ENCODE data around the gene XAF1.
A peak's percentile ranks its signal among the peaks of the same experiment; 100 is the strongest.
"Not testable (repeated sequence)": the region's sequence is repeated elsewhere in the genome, so short reads cannot be mapped to it uniquely, and the experiment has no call there.

XAF1 gene

DNA sequence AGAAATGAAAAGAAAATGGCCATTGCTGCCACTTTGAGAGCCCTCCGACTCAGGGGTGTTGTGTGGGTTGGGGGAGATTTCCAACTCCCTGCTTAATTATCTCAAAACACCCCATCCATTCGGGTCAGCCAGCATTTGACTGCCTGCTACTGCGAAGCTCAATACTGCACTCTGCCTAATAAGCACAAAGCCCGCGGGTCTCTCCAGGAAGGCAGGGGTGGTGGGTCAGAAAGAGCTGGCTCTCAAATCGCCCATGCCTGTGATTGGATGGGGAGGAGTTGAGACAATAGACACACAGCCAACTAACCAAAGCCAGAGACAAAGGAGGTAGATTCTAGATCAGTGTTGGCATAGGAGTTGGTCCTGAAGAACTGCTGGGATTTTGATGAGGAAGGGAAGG is 2.3 kb upstream of the XAF1 start:
- no peak for DNase-seq (ENCODE audit: low read depth, low spot score)

- DNase-seq (ENCODE audit: low read depth, low spot score) = peak; percentile 25
Measured at GRCh38 chr17:6755281-6755680, 565 bp upstream of the XAF1 start.

DNA sequence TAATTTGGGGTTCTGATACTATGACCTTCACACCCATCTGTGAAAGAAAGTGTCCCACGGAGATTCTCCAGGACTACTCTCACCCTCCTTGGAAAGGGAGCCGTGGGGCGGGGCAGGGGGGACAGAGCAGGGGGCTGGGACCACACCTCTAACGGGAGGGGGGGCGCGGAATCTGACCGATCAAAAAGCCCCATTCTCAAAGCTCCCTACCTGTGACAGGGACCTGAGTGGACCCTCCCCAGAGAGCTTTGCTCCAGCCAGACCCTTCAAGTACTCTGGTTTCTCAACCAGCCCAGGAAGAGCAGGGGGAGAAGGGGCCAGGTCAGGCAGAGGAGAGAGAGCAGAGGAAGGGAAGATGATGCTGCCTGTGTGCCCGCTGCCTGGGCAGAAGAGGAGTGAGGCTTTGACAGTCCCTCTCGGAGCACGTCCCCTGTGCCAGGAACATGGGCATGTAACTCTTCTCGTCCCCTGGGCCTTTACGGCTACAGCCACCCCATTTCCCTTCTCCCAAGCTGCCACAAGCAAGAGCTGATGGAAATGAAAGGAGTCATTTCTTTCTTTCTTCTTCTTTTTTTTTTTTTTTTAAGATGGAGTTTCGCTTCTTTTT is 682 bp downstream of the XAF1 start:
- DNase-seq (ENCODE audit: low read depth, low spot score) = no peak

- DNase-seq (ENCODE audit: low read depth, low spot score) = no peak
Measured at GRCh38 chr17:6757747-6758146, 1.9 kb downstream of the XAF1 start.

- DNase-seq (ENCODE audit: low read depth, low spot score) = no peak
Measured at GRCh38 chr17:6761779-6762178, 5.9 kb downstream of the XAF1 start.

GRCh38 chr17:6768447-6768846 is 12.6 kb downstream of the XAF1 start:
- DNase-seq (ENCODE audit: low read depth, low spot score) = no peak

DNA sequence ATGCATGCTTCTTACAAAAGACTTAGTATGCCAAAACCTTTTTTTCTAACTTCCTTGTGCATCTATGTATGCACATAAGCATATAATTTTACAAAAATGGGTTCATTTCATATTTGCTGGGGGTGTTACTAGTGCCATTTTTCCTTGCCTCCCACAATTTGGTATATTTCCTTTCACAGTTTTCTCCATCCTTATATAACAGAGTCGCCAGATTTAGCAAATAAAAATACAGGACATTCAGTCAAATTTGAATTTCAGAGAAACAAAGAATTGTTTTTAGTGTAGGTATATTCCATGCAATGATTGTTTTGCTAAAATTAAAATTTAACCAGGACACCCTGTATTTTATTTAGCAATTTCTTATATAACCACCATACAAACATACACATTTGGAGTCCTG is 16.2 kb downstream of the XAF1 start:
- no peak for DNase-seq (ENCODE audit: low read depth, low spot score)

- DNase-seq (ENCODE audit: low read depth, low spot score) = not testable (repeated sequence)
Measured at GRCh38 chr17:6774906-6775305, 19.1 kb downstream of the XAF1 start.

DNA sequence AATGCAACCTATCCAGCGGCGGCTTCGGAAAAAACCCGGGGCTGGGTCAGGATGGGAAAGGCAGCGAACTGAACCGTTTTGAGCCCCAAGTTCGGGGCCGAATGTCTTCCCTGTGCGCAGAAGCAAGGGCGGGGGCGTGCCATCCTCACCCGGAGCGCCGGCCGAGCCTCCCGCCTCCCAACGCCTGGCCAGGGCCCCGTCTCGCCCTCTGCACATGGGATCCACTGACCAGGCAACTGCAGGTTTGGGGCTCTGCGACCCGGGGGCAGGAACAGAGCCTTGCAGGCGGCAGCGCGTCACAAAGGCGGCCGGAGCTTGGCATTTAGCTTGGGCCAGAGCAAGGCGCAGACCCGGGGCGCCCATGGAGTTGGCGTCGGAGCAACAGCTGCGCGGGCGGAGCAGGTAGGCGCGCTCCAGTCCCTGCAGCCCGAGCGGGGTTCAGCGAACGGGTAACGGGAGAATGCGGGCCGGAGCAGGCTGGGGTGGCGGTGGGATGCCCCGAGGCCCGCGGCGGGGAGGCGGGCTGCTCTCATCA is 20.1 kb downstream of the XAF1 start, which contains the start of gene FBXO39:
TSS of gene FBXO39 (plus strand) at position 345 of the 535 bp plus-strand sequence. CDS start 3,654 bp downstream, outside the sequence.
- peak; percentile 15 for DNase-seq (ENCODE audit: low read depth, low spot score)

DNA sequence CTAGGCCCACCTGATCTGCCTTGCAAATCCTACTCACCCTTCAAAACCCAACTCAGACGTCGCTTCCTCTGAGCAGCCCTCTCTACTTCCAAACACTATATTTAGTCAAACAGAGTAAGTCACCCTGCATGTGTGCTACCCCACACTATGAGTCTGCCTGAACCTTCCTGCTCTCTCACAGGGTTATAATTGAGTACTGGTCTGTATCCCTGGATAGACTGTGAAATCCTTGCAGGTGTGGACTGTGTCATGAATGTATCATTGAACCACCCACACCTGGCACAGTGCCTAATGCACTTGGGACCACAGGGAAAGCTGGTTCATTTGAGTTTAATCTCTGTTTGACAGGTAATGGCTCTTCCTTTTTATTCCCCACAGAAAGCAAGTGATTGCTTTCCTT is 23.6 kb downstream of the XAF1 start:
- DNase-seq (ENCODE audit: low read depth, low spot score) = no peak

- DNase-seq (ENCODE audit: low read depth, low spot score) = no peak
Measured at GRCh38 chr17:6780001-6780400, 24.2 kb downstream of the XAF1 start.

DNA sequence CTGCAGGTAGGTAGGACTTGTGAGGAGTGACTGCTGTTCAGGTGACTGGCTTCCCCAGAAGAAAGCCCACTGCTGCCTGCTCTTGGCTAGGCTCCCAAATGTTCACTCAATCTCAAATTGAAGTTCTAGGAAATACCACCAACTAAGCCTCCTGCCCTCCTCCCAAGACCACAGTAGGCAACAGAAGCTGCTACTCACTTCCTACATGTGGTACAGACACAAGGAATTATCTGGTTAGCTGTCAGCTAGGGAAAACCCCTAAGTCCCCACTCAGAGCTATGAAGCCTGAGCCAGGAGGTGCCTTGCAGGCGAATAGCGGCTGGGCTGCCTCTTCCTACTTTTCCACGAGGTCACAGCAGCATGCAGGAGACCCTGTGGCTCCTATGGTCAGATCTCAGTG is 25.0 kb downstream of the XAF1 start:
- no peak for DNase-seq (ENCODE audit: low read depth, low spot score)

DNA sequence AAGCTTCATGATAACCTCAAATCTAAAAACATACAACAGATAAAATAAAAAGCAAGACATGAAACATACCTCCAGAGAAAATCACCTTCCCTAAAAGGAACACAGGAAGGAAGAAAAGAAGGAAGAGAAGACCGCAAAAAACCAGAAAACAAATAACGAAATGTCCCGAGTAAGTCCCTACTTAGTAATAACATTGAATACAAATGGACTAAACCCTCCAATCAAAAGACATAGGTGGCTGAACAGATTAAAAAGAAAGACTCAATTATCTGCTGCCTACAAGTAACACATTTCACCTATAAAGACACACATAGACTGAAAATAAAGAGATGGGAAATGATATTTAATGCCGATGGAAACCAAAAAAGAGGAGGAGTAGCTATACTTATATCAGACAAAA is 26.4 kb downstream of the XAF1 start:
- no peak for DNase-seq (ENCODE audit: low read depth, low spot score)

DNA sequence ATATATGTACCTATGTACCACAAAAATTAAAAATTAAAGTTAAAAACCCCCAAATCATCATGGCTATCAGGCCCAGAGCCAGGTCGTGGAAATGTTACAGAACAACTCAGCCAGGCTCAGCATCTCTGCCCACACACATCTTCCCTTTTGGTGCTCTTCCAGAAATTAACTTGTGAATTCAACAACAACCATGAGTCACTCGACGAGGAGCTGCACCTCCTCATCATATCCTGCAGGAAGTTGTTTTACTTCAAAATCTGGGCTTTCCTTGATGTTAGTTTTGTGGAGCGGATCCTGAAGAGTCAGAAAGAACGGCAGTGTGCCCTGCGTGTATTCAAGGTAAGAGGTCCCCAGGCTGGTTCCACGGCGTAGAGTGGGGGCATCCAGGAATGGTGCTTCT is 30.8 kb downstream of the XAF1 start:
- no peak for DNase-seq (ENCODE audit: low read depth, low spot score)

DNA sequence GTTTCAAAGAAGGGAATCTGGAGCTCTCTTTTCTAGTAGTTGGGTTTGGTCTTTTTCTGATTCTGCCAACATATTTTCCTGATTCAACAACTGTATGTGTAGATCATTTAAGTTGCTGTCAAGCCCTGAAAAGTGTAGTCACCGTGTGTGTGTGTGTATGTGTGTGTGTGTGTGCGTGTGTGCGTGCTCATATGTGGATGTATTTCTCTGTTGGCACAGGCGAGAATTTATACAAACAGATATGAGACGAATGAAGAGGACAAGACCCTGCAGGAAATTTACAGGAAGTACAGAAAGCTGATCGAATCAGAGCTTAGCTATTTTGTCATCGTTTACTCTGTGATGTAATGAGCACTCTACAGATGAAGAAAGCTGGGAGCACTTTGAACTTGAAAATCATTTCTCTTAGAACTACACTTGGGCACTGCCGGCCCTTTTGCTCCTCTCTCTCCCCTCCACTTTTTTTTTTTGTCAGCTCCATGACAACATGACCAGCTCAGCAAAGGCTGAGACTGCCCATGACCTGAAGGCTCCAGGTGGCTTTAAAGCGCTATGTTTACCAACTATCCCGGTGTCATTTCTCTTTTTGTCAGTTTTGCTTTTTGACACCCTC is 31.3 kb downstream of the XAF1 start:
- DNase-seq (ENCODE audit: low read depth, low spot score) = no peak

DNA sequence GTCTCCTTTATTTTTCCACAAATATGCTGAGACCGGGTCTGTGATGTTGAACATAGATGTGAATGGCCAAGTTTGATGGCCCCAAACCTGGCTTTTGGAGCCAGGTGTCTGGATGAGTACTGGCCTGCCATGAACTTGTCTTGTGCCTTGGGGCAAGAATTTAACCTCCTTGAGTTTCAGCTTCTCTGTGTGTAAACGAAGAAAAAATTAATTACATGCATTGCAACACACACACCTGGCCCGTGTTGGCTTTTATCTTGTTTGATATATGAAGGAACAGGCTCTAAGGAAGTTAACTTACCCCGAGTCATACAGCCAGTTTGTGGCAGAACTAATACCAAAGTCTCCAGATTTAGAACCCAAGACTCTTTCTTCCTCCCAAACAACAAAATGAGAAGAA is 33.3 kb downstream of the XAF1 start:
- DNase-seq (ENCODE audit: low read depth, low spot score) = no peak

DNA sequence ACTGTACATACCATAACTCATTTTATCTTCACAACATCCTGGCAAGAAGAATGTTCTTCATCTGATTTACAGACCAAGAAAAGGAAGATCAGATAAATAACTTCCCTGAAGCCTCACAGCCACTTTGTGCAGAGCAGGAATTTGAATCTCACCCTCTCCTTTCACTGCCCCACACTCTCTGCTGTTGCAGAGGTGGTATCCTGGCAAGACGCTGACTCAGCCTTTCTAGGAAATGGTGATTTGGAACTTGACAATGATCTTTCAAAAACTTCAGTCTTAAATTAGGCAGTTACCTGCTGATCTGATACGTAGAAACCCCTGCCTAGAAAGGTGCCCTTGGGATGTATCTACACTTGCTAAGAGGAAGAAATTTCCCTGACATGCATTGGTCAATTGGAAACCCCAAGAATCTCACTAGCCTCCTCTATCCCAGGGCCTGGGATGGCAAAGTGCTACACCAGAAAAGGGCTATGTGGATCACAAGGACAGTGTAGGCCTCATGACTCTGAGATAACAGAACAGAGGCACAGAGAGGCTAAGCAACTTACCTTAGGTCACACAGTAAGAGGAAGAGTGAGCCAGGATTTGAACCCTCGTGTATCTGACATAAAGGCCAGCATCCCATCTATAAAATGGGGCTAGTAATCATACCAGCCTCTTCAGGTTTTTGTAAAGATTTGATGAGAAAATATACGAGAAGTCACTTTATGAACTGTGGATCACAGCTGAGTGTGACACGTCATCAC is 38.1 kb downstream of the XAF1 start:
- no peak for DNase-seq (ENCODE audit: low read depth, low spot score)

- DNase-seq (ENCODE audit: low read depth, low spot score) = no peak
Measured at GRCh38 chr17:6796017-6796886, 40.4 kb downstream of the XAF1 start.

- DNase-seq (ENCODE audit: low read depth, low spot score) = no peak
Measured at GRCh38 chr17:6796887-6797490, 41.1 kb downstream of the XAF1 start.

DNA sequence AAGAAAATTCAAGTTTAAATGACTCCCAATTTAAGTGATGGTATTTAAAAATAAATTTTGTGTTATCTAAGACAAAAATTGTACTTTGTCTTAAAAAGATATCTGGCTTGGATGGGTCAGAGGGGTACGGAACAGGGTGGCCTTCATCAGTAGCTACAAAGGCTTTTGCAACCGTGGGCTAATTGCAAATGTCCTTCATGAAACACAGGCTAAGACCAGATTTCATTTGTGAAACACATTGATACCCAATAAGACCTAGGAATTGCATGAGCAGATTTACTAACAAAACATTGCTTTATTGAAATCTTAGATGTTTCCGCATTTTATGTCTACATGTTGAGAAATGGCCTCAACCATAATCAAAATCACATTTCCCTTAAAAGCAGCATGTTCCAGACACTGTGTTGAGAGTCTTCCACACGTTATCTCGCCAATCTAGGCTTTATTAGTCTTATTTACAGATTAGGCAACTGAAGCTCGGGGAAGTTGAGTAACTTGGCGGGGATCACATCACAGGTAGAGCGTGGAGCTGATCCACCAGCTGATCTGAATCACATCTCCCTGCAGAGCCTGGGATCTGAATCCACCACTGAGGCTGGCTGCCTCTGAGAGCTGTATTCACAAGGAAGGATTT is 42.0 kb downstream of the XAF1 start:
- no peak for DNase-seq (ENCODE audit: low read depth, low spot score)

GRCh38 chr17:6799738-6800137 is 43.9 kb downstream of the XAF1 start:
- DNase-seq (ENCODE audit: low read depth, low spot score) = no peak

All from ELF-1 (cell line).